ENCODE data around the gene FNDC3B.
A peak's percentile ranks its signal among the peaks of the same experiment; 100 is the strongest.
"Not testable (repeated sequence)": the region's sequence is repeated elsewhere in the genome, so short reads cannot be mapped to it uniquely, and the experiment has no call there.

The FNDC3B gene

GRCh38 chr3:172222478-172223071 lies 183.2 kb downstream of the FNDC3B start:
- DNase-seq: no peak

- no peak for DNase-seq
Observed at GRCh38 chr3:172223870-172224269, 184.5 kb downstream of the FNDC3B start.

DNA sequence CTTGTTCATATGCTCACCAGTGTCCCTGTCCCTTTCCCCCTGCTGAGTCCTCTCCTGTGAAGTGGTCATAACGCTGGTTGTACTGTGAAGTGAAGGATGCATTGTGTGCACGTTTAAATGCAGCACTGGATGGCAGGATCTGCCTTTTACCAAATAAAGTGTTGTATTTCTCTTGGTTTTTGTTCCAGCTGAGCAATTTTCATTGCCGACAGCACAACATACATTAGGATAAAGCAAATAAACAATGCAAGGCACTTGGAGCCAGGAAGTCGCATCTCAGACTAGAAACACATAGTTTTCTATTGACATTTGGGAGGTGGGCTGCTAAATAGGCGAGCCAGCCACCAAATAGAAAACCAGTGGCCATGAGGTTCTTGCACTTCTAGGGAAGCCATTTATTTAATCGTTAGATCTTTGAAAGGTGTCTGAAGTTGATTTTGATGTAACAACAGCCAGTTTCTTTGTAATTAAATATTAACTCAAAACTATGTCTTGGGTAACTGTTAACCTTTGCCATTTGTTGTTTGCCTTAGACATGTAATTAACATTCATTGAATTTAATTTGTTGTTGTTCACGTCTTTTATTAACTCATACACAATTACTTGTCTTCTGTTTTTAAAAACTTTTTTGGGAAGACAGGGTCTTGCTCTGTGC lies 185.3 kb downstream of the FNDC3B start:
- no peak for DNase-seq

DNA sequence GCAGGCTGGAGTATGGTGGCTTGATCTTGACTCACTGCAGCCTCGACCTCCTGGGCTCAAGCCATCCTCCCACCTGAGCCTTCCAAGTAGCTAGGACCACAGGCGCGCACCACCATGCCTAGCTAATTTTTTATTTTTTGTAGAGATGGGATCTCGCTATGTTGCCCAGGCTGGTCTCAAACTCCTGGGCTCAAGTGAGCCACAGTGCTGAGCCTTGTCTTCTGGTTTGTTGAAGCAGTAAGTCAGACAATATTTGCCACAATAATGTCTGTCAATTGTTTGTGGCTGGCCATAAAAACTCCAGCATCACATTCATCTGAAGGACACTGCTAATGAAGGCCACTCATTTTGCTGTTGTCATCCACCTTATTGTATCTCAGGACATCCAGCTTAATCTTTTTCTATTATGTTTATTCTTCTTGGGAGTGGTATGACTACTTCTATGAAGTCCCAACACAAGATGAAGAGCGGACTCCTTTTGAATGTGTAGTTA lies 185.9 kb downstream of the FNDC3B start:
- no peak for DNase-seq

DNA sequence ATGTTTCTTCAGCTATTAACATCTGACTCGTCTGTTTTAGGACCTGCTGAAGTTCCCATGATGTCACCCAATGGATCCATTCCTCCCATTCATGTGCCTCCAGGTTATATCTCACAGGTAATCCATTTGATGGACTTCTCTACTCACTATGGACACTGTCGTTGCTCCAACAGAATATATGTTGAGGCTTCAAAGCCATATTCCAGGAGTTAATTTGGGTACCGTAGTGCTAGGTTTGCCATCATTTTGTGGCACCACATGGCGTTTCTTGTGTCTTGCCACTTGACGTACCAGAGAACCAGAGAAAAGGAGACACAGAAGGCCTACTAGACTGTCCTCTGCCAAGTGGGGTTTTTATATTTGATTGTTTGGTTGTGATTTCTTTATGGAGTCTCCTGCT lies 187.5 kb downstream of the FNDC3B start:
- no peak for DNase-seq

GRCh38 chr3:172227340-172228035 lies 188.1 kb downstream of the FNDC3B start:
- no peak for DNase-seq

DNA sequence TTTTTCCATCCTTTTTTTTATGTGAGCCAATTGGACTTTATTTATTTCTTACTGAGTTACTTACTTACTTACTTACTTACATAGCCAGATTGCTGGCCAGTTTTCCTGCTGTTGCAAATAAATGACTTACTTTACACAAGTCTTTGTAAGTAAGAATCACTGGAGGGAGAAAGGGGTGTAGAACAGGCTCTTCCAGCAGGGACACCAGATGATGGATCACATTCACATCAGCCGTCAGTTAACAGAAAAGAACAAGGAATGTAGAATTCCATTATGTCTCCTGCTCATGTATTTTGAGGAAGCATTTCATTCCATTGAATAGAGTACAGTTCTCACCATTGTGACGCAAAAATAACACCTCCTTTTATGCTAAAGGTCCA lies 188.6 kb downstream of the FNDC3B start:
- DNase-seq: no peak

DNA sequence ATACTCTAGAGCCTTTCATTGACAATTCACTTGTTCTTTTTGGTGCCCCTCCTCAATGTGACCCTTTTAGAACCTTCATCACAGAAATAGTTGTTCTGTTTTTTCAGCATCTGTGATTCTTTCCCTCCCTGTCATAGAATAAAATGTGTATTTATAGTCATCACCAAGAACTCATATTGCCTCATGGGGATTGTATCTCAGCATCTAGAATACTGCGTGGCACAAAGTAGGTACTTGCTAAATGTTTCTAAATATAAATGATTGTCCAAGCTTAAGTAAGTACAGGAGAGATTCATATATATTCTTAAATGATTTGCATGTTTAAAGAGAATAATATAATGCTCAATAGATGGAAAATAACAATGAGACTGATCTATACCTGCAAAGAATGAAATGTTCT lies 190.1 kb downstream of the FNDC3B start:
- DNase-seq: no peak

DNA sequence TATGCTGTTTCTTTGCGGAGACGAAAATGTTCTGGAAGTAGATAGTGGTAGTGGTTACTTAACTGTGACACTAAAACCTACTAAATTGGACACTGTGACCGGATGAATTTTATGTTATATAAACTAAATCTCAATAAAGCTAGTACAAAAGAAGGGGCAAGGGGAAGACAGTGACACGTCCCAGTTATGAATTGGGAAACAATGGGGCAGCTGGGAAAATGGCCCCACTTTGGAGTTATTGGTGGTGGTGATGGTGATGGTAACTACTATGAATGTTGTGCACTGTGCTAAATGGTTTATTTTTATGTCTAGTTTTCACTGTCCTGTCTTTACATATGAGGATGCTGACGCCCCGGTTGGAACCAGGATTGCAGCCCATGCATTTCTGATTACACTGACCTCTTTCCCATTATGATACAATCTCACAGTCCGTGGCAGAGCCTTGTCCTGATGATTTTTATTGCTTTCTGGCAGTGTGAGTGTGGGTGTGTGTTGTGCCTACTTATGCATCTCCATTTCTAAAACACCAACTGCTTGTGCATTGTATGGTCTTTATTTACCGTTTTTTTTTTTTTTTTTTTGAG lies 192.0 kb downstream of the FNDC3B start:
- DNase-seq: no peak

- DNase-seq: no peak
Observed at GRCh38 chr3:172232579-172233212, 193.3 kb downstream of the FNDC3B start.

DNA sequence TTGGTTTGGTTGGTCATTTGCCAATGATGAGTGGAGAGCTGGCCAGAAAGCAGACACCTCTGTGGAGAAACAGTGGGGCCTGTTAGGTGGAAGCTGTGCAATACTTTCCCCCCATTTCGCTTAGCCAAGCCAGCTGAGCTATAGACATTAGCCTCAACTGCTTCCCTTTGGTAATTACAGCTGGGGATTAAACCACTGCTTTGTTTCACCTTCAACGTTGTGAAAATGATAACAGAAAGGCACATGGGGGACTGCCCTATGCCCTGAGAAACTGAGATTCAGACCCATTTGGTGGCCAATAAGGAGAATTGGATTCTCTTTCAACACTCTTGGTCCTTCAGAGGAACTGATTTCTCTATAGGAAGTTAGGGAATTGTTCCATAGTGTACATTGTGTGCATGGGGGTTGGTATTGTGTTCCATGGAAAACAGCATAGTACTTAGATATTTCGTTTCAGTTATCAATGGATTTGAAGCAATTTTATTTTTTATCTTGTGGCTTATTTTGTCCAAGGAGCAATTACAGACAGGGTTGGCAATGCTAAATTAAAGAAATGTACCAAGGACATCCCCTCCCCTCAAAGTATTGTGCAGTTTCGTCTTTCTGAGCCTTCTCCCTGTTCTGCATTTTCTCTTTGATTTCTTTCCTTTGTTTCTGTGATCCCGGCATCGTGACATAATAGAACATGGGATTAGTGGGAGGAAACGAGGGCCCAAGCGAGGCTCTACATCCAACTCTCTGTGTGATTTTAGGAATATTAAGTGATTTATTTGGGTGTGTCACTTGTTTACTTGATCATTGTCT lies 194.3 kb downstream of the FNDC3B start:
- no peak for DNase-seq

DNA sequence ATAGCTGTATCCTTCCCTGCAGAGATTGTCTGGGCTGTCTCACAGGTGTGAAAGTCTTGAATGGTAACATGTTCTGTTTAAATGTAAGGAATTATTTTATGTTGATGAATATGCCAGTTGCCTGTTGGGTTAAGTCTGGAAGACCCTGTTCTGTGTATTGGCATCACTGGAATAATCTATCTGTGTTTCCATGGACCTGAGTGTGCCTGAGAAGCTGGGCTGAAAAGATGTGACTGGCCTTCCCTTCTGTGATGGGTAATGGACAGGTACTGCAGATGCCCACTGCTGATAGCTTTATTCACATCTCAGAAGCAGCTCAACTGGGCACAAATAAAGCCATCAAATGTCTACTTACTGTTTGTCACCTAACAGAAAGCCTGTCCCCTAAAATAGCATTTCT lies 196.3 kb downstream of the FNDC3B start:
- no peak for DNase-seq

GRCh38 chr3:172236771-172237742 lies 197.7 kb downstream of the FNDC3B start:
- no peak for DNase-seq

DNA sequence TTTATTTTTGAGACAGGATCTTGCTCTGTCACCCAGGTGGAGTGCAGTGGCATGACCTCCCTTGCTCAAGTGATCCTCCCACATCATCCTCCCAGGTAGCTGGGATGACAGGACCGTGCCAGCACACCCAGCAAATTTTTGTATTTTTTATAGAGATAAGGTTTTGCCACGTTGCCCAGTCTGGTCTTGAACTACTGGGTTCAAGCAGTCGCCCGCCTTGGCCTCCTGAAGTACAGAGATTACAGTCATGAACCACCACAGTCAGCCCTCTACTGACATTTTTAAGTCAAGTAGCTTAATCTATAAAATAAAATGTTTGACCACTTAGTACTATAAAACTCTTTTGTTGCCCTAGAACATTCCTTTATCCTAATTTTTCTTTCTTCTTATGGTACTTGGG lies 198.8 kb downstream of the FNDC3B start:
- DNase-seq: peak; percentile 62

GRCh38 chr3:172239218-172239790 lies 199.9 kb downstream of the FNDC3B start:
- no peak for DNase-seq

DNA sequence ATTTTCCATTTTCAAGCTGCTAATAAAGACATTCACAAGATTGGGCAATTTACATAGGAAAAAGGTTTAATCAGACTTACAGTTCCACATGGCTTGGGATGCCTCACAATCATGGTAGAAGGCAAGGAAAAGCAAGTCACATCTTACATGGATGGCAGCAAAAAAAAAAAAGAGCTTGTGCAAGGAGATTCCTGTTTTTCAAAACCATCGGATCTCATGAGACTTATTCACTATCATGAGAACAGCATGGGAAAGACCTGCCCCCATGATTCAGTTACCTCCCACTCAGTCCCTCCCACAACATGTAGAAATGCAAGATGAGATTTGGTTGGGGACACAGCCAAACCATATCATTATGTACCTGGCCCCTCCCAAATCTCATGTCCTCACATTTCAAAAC lies 202.0 kb downstream of the FNDC3B start:
- no peak for DNase-seq

DNA sequence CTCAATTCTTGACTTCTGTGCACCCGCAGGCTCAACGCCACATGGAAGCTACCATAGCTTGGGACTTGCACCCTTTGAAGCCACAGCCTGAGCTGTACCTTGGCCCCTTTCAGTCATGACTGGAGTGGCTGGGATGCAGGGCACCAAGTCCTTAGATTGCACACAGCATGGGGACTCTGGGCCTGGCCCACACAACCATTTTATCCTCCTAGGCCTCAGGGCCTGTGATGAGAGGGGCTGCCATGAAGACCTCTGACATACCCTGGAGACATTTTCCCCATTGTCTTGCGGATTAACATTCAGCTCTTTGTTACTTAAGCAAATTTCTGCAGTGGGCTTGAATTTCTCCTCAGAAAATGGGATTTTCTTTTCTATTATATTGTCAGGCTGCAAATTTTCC lies 203.1 kb downstream of the FNDC3B start:
- DNase-seq: not testable (repeated sequence)

GRCh38 chr3:172243376-172243775 lies 204.0 kb downstream of the FNDC3B start:
- not testable (repeated sequence) for DNase-seq

- DNase-seq: no peak
Observed at GRCh38 chr3:172244011-172244410, 204.6 kb downstream of the FNDC3B start.

DNA sequence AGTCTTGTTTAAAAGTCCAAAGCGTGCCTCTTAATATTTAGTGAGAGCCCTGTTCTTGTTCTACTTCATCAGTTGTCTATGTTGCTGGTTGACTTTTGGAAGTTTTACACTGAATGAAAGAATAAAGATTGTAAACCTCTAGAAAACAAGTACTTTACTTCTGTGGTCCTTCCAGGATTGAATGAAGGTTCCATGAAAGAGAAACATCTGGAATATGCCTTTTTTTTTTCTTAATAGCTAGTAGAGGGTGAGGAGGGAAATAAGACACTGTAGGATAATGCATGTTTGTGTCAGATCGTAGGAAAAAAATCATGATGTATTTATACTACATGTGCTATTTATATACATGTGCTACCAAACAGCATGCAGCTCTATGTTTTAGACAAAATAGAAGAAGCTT lies 205.9 kb downstream of the FNDC3B start:
- DNase-seq: no peak

All from hematopoietic multipotent progenitor cell treated with erythropoietin and hydrocortisone succinate and interleukin-3 and kit ligand, for 6 days (in vitro differentiated cells).